Astrocyte (in vitro differentiated cells and primary cell): ENCODE results near the gene RIPOR3. TPM values are rescaled to one million over a fixed set of nuclear protein-coding genes. Genes with fewer than 3 reads are reported as not detected.

Experiments used
- DNase-seq: peaks from one replicate; pipeline ENCODE4 v3.0.0-alpha.2; 2010; ENCODE audit warnings: low read depth
- FAIRE-seq: peaks from 2 replicates; lab custom pipeline; 2011; peaks lifted over from hg19 to GRCh38; lab: Jason Lieb, UNC
- H2AFZ ChIP-seq: 2 replicates; pipeline ENCODE4 v1.6.0; 2012; ENCODE audit warnings: low read depth, low read length, inconsistent platforms
- H3K27ac ChIP-seq: 2 replicates; pipeline ENCODE4 v1.5.1; 2011; ENCODE audit warnings: low read depth, low read length, inconsistent platforms
- H3K27me3 ChIP-seq: 2 replicates; pipeline ENCODE4 v1.6.0; 2011; ENCODE audit warnings: low read length, inconsistent platforms; ENCODE audit not compliant: insufficient read depth
- H3K36me3 ChIP-seq: 2 replicates; pipeline ENCODE4 v1.5.1; 2011; ENCODE audit warnings: low read length, inconsistent platforms; ENCODE audit not compliant: insufficient read depth
- H3K4me1 ChIP-seq: 2 replicates; pipeline ENCODE4 v1.5.1; 2011; ENCODE audit warnings: low read length, inconsistent platforms; ENCODE audit not compliant: insufficient read depth
- H3K4me2 ChIP-seq: 2 replicates; pipeline ENCODE4 v1.6.0; 2012; ENCODE audit warnings: low read length, inconsistent platforms
- H3K4me3 ChIP-seq: 2 replicates; pipeline ENCODE4 v1.5.1; 2011; ENCODE audit warnings: low read depth, mild to moderate bottlenecking, low read length, inconsistent platforms; ENCODE audit not compliant: insufficient read depth
- H3K79me2 ChIP-seq: 2 replicates; pipeline ENCODE4 v1.6.0; 2012; ENCODE audit warnings: mild to moderate bottlenecking, low read length, inconsistent platforms; ENCODE audit not compliant: insufficient read depth
- H3K9ac ChIP-seq: 2 replicates; pipeline ENCODE4 v1.6.0; 2012; ENCODE audit warnings: mild to moderate bottlenecking, low read length, inconsistent platforms
- H3K9me3 ChIP-seq: 2 replicates; pipeline ENCODE4 v1.5.1; 2012; ENCODE audit warnings: low read depth, mild to moderate bottlenecking, low read length, inconsistent platforms; ENCODE audit not compliant: insufficient read depth
- H4K20me1 ChIP-seq: 2 replicates; pipeline ENCODE4 v1.6.0; 2012; ENCODE audit warnings: low read length, inconsistent platforms; ENCODE audit not compliant: insufficient read depth
- H3K27ac Mint-ChIP-seq: one replicate; pipeline ENCODE4 v1.8.0; 2021; ENCODE audit warnings: mild to moderate bottlenecking, mixed read lengths; ENCODE audit not compliant: unreplicated experiment
- H3K27me3 Mint-ChIP-seq: one replicate; pipeline ENCODE4 v1.8.0; 2021; ENCODE audit warnings: low read depth, mixed read lengths; ENCODE audit not compliant: unreplicated experiment
- H3K36me3 Mint-ChIP-seq: one replicate; pipeline ENCODE4 v1.8.0; 2021; ENCODE audit warnings: low read depth, mixed read lengths; ENCODE audit not compliant: unreplicated experiment
- H3K4me1 Mint-ChIP-seq: one replicate; pipeline ENCODE4 v1.8.0; 2021; ENCODE audit warnings: low read depth, mixed read lengths; ENCODE audit not compliant: unreplicated experiment
- H3K4me3 Mint-ChIP-seq: one replicate; pipeline ENCODE4 v1.8.0; 2021; ENCODE audit warnings: mild to moderate bottlenecking, moderate library complexity, mixed read lengths; ENCODE audit not compliant: unreplicated experiment
- H3K9me3 Mint-ChIP-seq: one replicate; pipeline ENCODE4 v1.8.0; 2021; ENCODE audit warnings: mild to moderate bottlenecking, mixed read lengths; ENCODE audit not compliant: unreplicated experiment
- CTCF ChIP-seq: IDR thresholded peaks from 2 replicates; pipeline ENCODE4 v1.5.1; 2011; ENCODE audit warnings: low read depth, mild to moderate bottlenecking, inconsistent platforms, low read length, moderate library complexity; ENCODE audit not compliant: insufficient read depth
- EZH2 ChIP-seq: IDR thresholded peaks from 2 replicates; pipeline ENCODE4 v1.6.1; 2012; ENCODE audit warnings: mild to moderate bottlenecking, low read length, inconsistent platforms; ENCODE audit not compliant: insufficient read depth
- total RNA-seq: library from RNA; stranded (reverse); gene quantifications from 2 replicates; pipeline ENCODE4 v1.2.1, GENCODE V29; 2021

Gene RIPOR3
- total RNA-seq, 1 donor from 2014 or later: 0.39 TPM

- H3K36me3 ChIP-seq: peaks cover 67% of the 10 kb centered on the region
Measured at GRCh38 chr20:50578778-50579165, 112.6 kb downstream of the RIPOR3 start.

GRCh38 chr20:50578061-50578777 is 113.1 kb downstream of the RIPOR3 start:
- Histone ChIP-seq H3K27ac (no peak overlapping the region), H3K79me2 (peaks cover 17% of the 10 kb centered on the region), H3K36me3 (peaks cover 63% of the 10 kb centered on the region), H3K4me3 (no peak overlapping the region), H3K9me3 (no peaks in the 10 kb centered on the region), H3K9ac (no peak overlapping the region), H3K4me2 (no peak overlapping the region), H3K4me1 (peaks cover 4% of the 10 kb centered on the region), H4K20me1 (peaks cover 61% of the 10 kb centered on the region), H3K27me3 (no peaks in the 10 kb centered on the region), H2AFZ (no peak overlapping the region)
- DNase-seq (no peak), FAIRE-seq (no peak)
- Mint-ChIP-seq H3K4me3 (no peak overlapping the region), H3K27me3 (no peaks in the 10 kb centered on the region), H3K9me3 (no peaks in the 10 kb centered on the region), H3K4me1 (peaks cover 5% of the 10 kb centered on the region), H3K36me3 (peaks cover 23% of the 10 kb centered on the region), H3K27ac (no peak overlapping the region)
- TF ChIP-seq CTCF: no peak
- no peak for TF ChIP-seq EZH2

More at GRCh38 chr20:50578778-50579165, 112.6 kb downstream of the RIPOR3 start:
- Mint-ChIP-seq H3K4me3 (no peak overlapping the region), H3K36me3 (peaks cover 23% of the 10 kb centered on the region), H3K27ac (peak overlapping the region; percentile 50), H3K9me3 (no peaks in the 10 kb centered on the region), H3K4me1 (no peaks in the 10 kb centered on the region), H3K27me3 (no peaks in the 10 kb centered on the region)
- no peak for FAIRE-seq
- Histone ChIP-seq H3K9ac (no peak overlapping the region), H2AFZ (no peak overlapping the region), H3K79me2 (peaks cover 12% of the 10 kb centered on the region), H3K4me2 (no peak overlapping the region), H4K20me1 (peaks cover 60% of the 10 kb centered on the region), H3K27me3 (no peaks in the 10 kb centered on the region), H3K4me3 (no peak overlapping the region), H3K27ac (no peak overlapping the region), H3K4me1 (no peaks in the 10 kb centered on the region), H3K9me3 (no peaks in the 10 kb centered on the region)
- TF ChIP-seq CTCF (no peak), EZH2 (no peak)
- no peak for DNase-seq
